Measurements from ENCODE around the gene SLC17A9.

The SLC17A9 gene

DNA sequence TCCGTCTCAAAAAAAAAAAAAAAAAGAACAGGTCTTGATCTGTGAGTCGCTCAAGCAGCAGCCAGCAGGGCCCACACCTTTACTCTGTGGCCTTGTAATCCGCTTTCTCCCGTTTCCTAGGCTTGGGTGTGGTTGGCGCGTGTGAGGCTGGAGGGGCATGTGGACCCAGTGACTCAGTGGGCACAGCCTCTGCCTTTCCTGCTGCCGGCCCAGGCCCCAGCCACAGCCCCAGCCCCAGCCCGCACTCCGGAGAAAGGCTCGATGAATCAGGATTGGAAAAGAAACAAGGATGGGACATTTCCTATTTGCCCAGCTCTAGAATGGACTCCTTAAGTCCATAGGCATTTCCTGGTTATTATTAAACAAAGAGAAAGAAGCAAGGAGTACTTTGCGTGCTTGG, 50.0 kb downstream of the SLC17A9 start:
- no peak for DNase-seq (ENCODE audit: low read depth in 2 of 2)

DNA sequence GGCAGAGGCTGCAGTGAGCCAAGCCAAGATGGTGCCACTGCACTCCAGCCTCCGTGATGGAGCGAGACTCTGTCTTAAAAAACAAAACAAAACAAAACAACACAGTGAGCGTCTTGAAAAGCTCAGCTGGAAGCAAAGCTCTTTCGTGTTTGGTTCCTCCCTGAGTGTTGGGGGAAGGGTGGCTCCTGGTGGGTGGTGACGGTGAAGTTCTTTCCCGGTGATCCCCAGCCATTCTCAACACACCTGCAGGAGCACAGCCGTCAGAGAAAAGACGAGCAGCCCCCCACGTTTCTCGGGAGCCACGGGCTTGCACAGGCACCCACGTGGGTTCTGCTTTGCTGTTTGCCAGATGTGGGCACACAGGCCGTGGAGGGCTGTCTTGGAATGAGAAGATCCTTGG, 51.0 kb downstream of the SLC17A9 start:
- DNase-seq (ENCODE audit: low read depth in 2 of 2): no peak

DNA sequence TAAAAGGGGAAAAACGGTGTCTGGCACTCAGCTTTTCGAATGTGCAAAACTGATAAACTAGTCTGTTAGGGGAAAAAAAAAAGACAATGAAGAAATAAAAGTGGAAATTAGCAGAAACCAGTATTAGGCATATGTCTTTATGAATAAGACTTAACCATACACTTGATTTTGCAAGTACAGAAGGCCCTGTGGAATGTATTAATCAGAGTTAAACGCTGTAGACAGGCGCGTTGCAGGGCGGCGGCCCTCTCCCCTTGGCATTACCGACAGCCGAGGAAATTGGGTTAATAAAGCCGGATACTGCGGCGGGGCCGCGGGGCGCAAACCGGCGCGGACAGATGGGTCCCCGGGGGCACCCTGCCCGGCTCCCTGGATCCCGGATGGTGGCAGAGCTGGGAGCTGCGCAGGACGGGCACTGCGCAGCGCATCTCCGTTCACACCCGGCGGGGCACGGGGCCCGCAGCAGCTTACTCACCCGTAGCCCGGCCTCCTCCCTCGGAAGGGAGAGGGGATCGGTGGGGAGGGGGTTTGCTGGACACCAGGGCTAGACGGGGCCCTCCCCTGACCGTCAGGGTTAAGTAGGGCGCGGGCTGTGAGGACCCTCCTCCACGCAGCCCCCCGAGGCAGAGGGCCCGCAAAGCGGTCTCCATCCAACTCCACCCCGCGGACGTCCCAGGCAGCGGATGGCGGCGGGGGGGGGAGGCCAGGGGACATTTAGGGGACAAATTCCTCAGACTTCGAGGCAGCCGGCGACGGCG, 52.3 kb downstream of the SLC17A9 start:
- no peak for DNase-seq (ENCODE audit: low read depth in 2 of 2)

DNA sequence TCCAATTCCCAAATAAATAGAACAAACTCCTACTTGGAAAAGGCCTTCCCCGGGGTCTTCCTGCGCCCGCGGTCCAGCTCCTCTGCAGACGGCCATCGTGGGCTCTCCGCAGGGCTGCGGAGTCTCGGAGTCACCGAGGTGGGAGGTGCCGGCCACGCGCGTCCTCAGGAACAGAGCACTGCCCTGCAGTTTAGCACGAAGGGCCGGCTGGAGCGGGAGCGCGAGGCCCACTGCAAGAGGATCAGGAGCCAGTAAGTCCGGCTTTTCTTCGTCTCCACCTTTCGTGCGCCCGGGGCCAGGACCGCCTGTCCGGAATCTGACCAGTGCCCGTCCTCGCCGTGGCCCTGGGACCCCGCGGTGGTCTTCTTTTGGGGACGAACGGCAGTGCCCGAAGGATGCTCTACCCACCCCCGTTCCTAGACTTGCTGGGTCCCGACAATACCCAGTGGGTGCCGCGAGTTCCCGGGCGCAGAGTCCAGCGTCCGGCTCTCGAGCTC, 52.9 kb downstream of the SLC17A9 start:
- DNase-seq (ENCODE audit: low read depth in 2 of 2): no peak

DNA sequence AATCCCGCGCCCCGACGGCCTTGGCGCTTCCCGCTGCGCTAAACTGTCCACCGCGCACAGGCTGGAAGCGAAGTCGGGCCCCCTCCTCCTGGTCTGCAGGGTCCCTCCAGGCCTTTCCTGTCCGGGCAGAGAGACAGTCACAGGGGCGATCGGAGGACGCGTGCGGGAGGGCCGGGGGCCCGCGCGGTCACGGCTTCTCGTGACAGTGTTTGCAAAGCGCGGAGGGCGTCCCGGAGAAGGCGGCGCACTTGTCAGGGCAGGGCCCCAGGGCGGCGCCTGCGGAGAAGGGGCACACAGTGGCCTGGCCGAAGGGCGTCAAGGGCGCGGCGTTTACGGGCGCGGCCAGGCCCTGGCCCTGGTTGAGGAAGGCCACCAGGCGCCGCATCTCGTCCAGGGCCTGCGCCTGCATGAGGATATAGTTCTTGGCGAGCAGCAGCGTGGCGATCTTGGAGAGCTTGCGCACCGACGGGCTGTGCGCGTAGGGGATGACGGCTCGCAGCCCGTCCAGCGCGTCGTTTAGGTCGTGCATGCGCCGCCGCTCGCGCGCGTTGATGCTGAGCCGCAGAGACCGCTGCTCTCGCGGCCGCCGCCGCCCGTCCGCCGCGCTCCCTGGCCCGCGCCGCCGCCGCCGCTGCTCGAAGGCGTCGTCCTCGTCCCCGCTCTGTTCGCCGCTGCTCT, 53.5 kb downstream of the SLC17A9 start:
- no peak for DNase-seq (ENCODE audit: low read depth in 2 of 2)

DNA sequence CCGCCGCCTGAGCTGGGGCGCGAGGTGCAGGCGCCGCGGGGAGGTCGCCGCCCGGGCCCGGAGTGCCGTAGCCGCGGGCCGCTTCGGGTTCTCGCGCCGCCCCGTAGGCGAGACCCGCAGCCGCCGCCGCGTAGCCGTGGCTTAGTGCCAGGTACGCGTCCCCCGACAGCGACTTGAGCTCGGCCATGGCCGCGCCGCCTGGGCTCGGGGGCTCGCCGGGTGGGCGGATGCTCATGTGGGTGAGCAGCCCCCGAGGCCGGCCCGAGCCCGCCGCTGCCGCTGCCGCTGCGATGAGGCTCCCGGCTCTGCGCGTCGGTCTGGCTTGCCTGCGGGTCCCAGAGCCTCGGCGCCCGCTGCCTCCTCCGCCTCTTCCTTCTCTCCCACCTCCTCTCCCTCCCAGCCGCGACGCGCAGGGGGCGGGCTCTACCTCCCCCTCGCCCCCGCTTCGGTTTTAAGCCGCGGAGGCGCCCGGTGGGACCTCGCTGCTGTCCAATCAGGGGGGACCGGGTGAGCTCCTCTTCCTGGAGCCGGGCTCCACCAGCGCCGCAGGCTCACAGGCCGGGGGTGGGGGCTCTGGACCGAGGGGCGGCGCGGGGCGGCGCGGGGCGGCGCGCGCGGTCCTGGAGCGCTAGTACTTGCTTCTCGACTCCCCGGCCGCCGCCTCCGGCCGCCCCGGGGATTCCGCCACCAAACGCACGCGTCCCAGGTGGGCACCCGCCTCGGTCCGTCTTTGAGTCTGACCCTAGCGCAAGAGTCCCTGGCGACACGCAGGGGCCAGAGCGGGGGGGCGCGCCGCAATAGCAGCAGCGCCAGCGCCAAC, 54.2 kb downstream of the SLC17A9 start, which contains the start of gene BHLHE23:
Gene BHLHE23 (minus strand): TSS at position 425 of the 820 bp plus-strand sequence. CDS start 190 bp downstream, at position 235.
- DNase-seq (ENCODE audit: low read depth in 2 of 2): no peak

DNA sequence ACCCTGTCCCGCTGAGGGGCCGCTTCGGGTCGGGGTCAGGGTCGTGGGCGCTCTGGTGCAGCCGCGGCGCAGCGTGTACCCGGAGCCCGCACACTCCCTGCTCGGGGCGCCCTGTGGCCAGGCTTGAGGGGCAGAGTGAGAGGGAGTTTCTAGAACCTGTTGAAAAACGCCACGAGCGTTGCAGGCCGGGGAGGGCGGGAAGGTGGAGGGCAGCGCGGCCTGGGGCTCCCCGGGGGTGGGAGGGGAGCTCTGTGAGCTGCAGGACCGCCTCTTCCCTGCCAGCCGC, 54.8 kb downstream of the SLC17A9 start:
- no peak for DNase-seq (ENCODE audit: low read depth in 2 of 2)

DNA sequence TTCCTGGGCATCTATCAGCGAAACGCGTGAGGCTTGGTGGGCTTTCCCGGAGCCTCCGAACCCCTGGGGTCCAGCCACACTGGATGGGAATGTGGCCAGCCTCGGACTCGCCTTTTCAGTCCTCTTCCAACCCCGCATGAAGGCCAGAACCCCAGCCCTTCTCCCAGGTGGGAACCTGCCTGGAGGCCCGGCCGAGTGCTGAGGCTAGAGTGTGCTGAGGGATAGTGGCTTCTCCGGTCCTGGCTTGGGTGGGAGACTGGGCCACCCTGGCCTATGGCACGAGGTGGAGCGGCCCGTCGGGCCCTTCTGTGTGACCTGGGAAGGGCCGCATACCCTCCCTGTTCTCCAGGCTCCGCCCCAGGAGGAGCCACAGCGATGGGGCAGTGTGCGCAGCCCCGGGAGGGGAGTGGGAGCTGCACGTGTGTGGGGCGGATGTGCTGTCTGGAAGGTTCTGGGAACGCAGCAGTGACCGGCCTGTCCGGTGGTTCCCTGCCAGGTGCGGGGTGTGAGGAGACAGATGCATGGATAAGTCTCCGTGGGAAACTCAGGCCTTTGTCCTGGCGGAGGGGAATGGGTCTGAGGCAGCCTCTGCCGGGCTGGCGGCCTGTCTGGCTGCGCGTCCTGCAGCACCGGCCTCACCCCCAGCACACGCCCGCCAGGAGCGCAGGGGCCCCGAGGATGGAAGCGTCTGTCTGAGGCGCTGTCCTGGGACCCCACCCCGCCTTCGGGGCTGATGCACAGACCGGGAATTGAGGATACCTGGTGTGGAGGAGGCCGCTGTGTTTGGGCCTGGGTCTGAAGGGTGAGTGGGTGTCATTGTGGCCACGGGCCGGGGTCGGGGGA, 55.4 kb downstream of the SLC17A9 start:
- DNase-seq (ENCODE audit: low read depth in 2 of 2): no peak

DNA sequence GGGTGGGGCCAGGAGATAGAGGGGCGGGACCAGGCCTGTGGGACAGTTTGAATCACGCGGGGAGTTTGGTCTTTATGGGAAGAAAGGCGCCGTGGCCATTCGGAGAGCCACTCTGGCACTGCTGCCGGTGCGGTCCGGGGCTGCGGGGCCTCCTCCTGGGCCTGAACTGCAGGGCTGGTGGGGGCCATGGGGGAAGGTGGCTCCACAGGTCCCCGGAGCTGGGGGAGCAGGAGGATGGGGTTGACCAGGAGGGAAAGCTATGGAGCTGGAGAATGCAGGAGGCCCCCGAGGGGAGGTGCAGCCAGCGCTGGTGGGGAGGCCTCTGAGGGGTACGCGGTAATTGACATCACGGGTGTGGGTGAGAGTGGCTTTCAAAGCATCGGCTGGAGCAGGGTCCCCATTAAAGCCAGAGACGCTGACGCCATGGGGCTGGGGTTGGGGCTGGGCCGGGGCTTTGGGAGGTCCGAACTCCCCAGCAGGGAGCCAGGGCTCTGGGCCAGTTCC, 56.1 kb downstream of the SLC17A9 start:
- no peak for DNase-seq (ENCODE audit: low read depth in 2 of 2)

DNA sequence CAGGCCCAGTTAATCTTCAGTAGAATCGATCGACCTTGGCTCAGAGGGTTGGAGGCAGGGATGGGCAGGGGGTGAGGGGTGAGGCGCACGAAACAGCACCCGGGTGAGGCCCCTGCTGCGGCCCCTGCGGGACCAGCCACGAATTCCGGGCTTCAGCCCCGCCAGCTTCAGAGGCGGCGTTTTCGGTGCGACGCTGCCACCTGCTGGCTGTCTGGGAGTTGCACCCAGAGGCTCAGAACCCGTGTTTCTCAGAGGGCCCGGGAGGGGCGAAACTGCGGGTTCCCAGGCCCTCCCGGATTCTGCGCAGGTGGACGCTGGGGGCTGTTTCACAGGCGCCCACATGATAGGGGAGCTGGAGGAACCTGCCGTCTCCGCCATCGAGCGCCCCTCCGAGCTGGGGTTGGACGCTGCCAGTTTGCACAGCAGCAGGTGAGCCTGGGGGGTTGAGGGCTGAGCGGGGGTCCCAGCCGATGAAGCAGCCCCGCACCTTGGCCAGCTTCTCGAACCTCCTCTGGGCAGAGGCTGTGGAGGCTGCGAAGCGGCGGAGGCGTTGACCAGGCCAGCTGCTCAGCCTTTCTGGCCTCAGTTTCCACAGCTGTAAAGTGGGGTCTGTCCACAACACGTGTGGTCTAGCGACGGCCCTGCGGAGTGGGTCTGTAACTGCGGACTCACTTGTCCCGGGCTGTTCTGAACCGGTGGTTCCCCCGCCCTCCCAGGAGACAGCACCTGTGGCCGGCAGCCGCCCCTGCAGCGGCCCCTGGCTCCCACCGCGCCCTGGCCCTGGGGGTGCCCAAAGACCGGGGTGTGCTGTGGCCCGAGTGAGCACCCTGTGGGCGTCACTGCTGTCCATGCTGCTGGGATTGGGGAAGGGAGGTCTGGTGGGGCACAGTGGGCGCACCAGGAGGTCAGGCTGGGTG, 56.8 kb downstream of the SLC17A9 start:
- DNase-seq (ENCODE audit: low read depth in 2 of 2): peak; percentile 61 to 66

DNA sequence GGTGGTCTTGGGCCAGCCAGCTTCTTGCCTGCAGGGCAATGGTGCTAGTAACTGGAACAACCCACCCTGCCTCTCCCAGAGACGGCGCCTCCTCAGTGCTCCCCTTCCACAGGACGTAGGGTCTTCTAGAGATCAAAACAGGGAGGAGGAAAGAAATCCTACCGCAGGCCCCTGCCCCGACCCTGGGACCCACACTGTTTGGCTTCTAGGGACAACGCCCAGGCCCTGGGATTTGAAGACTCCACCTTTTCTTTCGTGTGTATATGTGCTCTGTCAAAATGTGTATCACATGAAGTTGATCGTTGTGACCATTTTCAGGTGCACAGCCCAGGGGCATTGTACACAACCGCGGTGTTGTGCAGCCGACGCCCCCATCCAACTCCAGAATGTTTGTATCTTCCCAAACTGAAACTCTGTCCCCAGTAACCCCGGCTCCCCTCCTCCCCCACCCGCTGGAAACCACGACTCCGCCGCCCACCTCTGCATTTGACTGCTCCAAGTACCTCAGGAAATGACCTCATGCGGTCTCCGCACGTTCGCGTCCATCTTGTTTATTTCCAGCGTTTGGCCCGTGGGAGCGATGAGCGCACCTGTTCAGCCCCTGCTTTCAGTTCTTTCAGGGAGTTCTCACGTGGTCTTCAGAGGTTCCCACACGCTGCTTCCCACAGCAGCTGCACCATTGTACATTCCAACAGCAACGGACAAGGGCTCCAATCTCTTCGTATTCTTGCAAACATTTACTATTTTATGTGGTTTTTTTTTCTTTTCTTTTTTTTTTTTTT, 57.7 kb downstream of the SLC17A9 start:
- peak; percentile 60 to 61 for DNase-seq (ENCODE audit: low read depth in 2 of 2)

DNA sequence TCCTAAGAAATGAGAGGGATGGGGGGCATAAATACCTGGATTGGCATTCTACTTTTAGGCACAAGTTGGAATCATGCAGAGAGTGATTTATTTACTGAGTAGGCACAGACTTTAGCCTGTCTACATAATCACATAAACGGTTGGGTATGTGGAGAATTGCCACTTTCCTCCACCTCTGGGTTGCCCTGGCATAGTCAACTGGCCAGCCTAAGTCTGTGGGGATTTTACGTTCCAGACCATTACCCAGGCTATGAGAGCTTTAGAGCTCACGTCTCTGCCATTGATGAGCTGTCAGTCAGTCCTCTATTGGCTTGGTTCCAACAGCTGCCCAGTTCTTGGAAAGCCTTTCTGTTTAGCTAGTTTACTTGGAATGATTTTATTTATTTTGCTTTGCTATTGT, 59.3 kb downstream of the SLC17A9 start:
- DNase-seq (ENCODE audit: low read depth in 2 of 2): no peak

DNA sequence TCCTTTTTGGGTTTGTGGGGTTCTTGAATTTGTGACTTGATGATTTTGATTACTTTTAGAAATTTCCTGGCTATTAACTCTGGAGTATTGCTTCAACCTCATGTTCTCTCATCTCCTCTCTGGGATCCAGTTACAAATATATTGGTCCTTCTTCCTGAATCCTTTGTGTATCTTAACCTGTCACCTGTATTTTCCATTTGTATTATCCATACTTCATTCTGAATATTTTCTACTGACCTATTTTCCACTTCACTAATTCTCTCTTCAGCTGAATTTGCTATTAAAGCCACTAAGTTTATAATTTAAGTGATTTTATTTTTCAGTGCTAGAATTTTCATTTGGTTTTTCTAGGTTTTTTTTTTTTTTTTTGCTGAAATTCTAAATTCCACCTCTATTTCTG, 60.7 kb downstream of the SLC17A9 start:
- DNase-seq (ENCODE audit: low read depth in 2 of 2): no peak

DNA sequence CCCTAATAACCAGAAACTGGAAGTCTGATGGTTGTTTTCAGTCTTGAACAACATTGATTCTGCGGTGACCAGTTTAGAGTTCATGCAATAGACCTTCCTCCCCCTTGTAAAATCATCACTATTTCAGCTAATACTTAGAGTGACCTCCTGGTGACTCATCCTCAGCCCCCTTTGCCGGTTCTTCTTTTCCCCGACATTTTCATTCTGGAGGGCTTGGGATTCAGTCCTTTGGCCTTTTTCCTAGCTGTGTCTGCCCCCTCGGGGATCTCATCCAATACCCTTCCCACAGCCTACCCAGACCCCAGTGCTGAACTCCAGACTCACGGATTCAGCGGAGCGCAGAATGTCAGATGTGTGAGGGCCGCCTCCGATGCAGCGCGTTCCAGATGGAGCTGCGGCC, 61.8 kb downstream of the SLC17A9 start:
- no peak for DNase-seq (ENCODE audit: low read depth in 2 of 2)

DNA sequence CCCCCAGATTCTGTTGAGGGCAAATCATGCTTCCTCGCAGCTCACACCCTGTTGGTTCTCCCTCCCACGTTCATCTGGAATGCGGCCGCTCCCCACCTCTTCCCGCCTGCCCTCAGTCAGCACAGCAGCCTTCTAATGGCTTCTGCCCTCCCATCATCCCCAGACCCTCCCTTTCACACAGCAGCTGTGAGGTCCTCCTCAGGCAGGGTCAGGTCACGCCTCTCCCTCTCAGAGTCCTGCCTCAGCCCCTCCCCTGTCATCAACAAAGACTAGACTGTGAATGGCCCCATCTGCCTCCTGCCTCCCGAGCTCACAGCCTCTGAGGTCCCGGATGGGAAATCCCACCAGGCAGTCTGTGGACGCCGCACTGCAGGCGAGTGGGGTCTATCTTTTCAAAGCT, 62.2 kb downstream of the SLC17A9 start:
- DNase-seq (ENCODE audit: low read depth in 2 of 2): no peak

DNA sequence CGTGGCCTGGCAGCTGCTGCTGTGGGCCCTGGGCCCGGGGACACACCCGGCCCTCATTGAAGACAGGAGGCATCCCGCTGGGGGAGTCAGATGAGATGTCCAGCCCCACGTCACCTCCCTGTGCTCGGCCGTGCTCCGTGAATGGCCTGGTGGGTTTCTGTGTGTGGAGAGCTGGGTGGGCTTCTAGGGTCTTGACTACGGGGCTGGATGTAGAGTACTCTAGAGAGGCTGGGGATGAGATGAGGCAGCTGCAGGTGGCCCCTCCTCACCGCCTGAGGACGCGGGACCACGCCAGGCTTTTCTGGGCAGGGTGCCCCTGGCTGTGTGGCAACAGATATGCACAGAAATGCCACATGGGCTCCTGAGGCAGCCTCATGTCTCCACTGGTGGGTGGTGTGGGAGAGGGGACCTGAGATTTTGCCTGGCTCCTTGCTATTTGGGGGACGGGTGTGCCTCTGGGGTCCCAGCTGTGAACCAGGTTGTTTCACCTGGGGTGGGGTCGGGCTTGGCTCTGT, 62.7 kb downstream of the SLC17A9 start:
- DNase-seq (ENCODE audit: low read depth in 2 of 2): no peak

DNA sequence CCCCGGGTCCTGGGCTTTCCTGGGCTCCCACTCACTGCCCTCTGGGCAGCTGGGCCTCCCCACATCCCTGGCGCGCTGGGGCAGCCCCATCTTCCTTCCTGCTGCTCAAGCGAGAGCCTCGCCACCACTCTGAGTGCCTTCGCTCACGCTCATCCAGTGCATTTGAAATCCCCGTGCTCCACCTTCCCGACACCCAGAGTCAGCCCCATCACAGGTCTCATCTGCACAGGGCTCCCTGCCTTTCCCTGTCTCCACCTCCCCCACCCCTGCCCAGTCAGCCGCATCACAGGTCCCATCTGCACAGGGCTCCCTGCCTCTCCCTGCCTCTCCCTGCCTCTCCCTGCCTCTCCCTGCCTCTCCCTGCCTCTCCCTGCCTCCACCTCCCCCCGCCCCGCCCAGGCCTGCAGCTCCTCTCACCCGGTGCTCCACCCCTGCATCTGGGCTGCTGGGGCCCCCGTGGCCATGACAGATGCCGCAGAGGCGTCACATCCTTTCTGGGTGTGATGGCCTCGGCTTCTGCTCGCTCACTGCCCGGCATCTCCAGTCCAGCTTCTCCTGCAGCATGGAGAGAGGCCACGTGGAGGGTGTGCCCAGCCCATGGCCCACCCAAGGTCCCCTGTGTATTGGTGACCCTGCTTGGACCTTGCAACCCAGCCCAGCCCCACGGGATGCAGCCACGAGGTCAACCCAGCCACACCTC, 63.3 kb downstream of the SLC17A9 start:
- no peak for DNase-seq (ENCODE audit: low read depth in 2 of 2)

DNA sequence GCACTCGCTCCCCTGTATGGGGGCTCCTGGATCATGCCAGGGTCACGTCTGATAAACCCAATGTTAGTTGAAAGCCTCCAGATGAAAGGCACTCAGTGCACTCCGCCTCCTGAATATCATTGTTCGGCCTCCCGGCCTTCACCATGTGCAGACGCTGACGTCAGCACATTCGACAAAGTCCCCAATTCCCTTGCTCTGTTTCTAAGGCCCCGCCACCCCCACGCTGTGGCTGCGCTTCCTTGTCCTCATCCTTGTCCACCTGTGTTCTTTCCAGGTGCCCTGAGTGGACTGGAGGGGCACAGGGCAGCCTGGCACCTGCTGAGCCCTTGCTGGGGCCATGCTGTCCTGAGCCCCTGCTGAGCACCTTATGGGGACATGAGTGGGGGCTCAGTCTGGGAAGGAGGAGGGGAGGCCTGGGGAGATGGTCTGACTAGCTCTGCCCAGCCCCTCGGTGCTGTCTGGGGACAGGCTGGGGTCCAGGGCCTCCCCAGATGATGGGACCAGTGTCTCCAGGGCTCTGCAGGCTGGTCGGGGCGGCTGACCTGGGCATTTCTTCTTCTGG, 64.1 kb downstream of the SLC17A9 start:
- no peak for DNase-seq (ENCODE audit: low read depth in 2 of 2)
